Gastrocnemius medialis (tissue), 4 donors: ENCODE results near the gene CES1. TPM values are rescaled to one million over a fixed set of nuclear protein-coding genes. Genes with fewer than 3 reads are reported as not detected.

Experiments
- ATAC-seq, 2 donors: fragments of 150-250 bp; one replicate each; pipeline ENCODE4 v1.9.1; 2016
- DNase-seq, 2 donors: peaks; one replicate each; pipeline ENCODE4 v3.0.0-alpha.2; 2019
- H3K27ac ChIP-seq, 4 donors: fragments of 200-600 bp; sonication (generic); 1 replicate in 1 of 4; 2 replicates in 3 of 4; pipeline ENCODE4 v1.5.1; 2016 to 2018; ENCODE audit warnings: mild to moderate bottlenecking in 2 of 4, moderate library complexity in 1 of 4
- H3K27me3 ChIP-seq, 3 donors: fragments of 200-600 bp; sonication (generic) in 2 of 3; 1 replicate in 1 of 3; 2 replicates in 2 of 3; pipeline versions ENCODE4 v1.5.1 to v1.6.0; 2016 to 2019; ENCODE audit warnings: mild to moderate bottlenecking in 1 of 3, moderate library complexity in 1 of 3
- H3K36me3 ChIP-seq, 2 donors: fragments of 200-600 bp; sonication (generic) in 1 of 2; one replicate each; pipeline ENCODE4 v1.5.1; 2017 to 2018
- H3K4me1 ChIP-seq, 2 donors: fragments of 200-600 bp; sonication (generic) in 1 of 2; one replicate each; pipeline ENCODE4 v1.5.1; 2016 to 2017; ENCODE audit warnings: mild to moderate bottlenecking in 2 of 2
- H3K4me3 ChIP-seq, 4 donors: fragments of 200-600 bp; sonication (generic) in 3 of 4; 1 replicate in 1 of 4; 2 replicates in 3 of 4; pipeline ENCODE4 v1.5.1; 2016 to 2019; ENCODE audit warnings: mild to moderate bottlenecking in 2 of 4
- H3K9me3 ChIP-seq, 3 donors: fragments of 200-600 bp; sonication (generic) in 2 of 3; 1 replicate in 1 of 3; 2 replicates in 2 of 3; pipeline ENCODE4 v1.5.1; 2016 to 2019
- POLR2A ChIP-seq, 2 donors: fragments of 450-650 bp; IDR thresholded peaks; one replicate each; pipeline ENCODE4 v1.6.1; 2017; ENCODE audit warnings: antibody characterized with exemption in 2 of 2, mild to moderate bottlenecking in 2 of 2, moderate library complexity in 2 of 2
- in situ Hi-C, 4 donors: fragments of 200-750 bp; cut with MboI; loops; one replicate each; pipeline versions ENCODE4 v1.15.0 to v1.8.0; 2017; ENCODE audit warnings: low sequenced_read_pairs in 4 of 4
- intact Hi-C: fragments of 100-400 bp; cut with DNase I; formaldehyde crosslinking; loops from one replicate; pipeline ENCODE4 v1.15.1; 2023; ENCODE audit warnings: low total_unique reads
- total RNA-seq, 4 donors: library from RNA; depleted of rRNA; stranded (reverse); fragments of >200 nt; gene quantifications; one replicate each; pipeline versions ENCODE4 v1.1.0 to v1.2.3, GENCODE V29; 2016
- TF ChIP-seq, protein P1 (sequence below), 5 experiments: fragments of 450-650 bp in 3 of 5; fragments of 200-600 bp in 2 of 5; sonication (generic) in 2 of 5; IDR thresholded peaks in 4 of 5; conservative IDR thresholded peaks in 1 of 5; 1 replicate in 4 of 5; 2 replicates in 1 of 5; pipeline ENCODE4 v1.5.1; 2016 to 2019; ENCODE audit warnings: antibody characterized with exemption in 5 of 5, mild to moderate bottlenecking in 3 of 5, moderate library complexity in 3 of 5

The CES1 gene
- total RNA-seq, 4 donors from 2014 or later, result 2.2 to 5.1 (median 3.1) TPM

DNA sequence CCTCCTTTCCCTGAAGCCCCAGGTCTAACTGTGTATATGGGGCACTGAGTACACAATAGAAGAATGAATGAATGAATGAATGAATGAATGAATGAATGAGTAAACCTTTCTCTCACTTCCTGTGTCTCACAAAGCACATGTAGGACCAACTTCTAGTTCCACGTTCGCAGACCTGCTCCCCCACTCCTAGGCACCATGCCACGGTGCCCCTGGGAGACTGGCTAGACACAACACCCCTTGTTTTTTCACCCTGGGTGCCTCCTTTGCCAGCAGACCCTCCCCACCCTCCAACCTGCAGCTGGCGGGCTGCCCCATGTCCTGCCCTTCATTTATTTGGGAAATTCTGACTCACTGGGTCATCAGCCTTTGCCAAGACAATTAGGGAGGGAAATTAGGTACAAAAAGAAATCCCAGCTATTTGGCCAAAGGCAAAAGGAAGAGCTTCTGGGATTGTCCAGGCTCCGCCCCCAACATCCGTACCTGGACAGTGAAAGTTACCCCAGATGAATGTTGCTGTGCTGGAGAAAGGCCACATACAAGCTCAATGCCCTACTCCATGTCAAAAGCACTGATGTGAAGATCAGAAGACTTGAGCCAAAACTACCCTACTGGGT, 7.7 kb downstream of the CES1 start:
- Histone ChIP-seq H3K27me3 (peaks cover 0 to 8% (median 0%) of the 10 kb centered on the region in 3 donors), H3K36me3 (no peaks in the 10 kb centered on the region), H3K4me1 (no peaks in the 10 kb centered on the region), H3K4me3 (no peak overlapping the region), H3K27ac (no peak overlapping the region), H3K9me3 (no peaks in the 10 kb centered on the region)
- in situ Hi-C loops, result loop anchor here in 1 of 4 donors (25.0 kb wide), 1 partner anchor 363 kb away; no protein-coding TSS in a partner anchor
- no peak for TF ChIP-seq POLR2A (IDR thresholded peaks at IDR 0.05)
- TF ChIP-seq, protein P1, sequence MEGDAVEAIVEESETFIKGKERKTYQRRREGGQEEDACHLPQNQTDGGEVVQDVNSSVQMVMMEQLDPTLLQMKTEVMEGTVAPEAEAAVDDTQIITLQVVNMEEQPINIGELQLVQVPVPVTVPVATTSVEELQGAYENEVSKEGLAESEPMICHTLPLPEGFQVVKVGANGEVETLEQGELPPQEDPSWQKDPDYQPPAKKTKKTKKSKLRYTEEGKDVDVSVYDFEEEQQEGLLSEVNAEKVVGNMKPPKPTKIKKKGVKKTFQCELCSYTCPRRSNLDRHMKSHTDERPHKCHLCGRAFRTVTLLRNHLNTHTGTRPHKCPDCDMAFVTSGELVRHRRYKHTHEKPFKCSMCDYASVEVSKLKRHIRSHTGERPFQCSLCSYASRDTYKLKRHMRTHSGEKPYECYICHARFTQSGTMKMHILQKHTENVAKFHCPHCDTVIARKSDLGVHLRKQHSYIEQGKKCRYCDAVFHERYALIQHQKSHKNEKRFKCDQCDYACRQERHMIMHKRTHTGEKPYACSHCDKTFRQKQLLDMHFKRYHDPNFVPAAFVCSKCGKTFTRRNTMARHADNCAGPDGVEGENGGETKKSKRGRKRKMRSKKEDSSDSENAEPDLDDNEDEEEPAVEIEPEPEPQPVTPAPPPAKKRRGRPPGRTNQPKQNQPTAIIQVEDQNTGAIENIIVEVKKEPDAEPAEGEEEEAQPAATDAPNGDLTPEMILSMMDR (IDR thresholded peaks at IDR 0.05 in 4 of 5, conservative IDR thresholded peaks at IDR 0.05 in 1 of 5), result no peak
- ATAC-seq (no peak), DNase-seq (no peak)
- intact Hi-C loops, result no loop called here

- H3K36me3 ChIP-seq, result no peaks in the 10 kb centered on the region
- H3K9me3 ChIP-seq, result no peaks in the 10 kb centered on the region
- in situ Hi-C loops (no loop called here), intact Hi-C loops (no loop called here)
- H3K27ac ChIP-seq, result no peak overlapping the region
- ATAC-seq (no peak), DNase-seq (no peak)
- peaks cover 0 to 8% (median 0%) of the 10 kb centered on the region in 3 donors for H3K27me3 ChIP-seq
- TF ChIP-seq, protein P1 (IDR thresholded peaks at IDR 0.05 in 4 of 5, conservative IDR thresholded peaks at IDR 0.05 in 1 of 5), result no peak
- no peak for TF ChIP-seq POLR2A (IDR thresholded peaks at IDR 0.05)
- no peaks in the 10 kb centered on the region for H3K4me1 ChIP-seq
- H3K4me3 ChIP-seq, result no peak overlapping the region
These were observed 8.4 kb downstream of the CES1 start for GRCh38 chr16:55824473-55825000.

- no peak for TF ChIP-seq POLR2A (IDR thresholded peaks at IDR 0.05)
- TF ChIP-seq, protein P1 (IDR thresholded peaks at IDR 0.05 in 4 of 5, conservative IDR thresholded peaks at IDR 0.05 in 1 of 5), result no peak
- Histone ChIP-seq H3K27ac (no peak overlapping the region), H3K9me3 (no peaks in the 10 kb centered on the region), H3K4me3 (no peak overlapping the region), H3K36me3 (no peaks in the 10 kb centered on the region), H3K27me3 (peaks cover 0 to 9% (median 0%) of the 10 kb centered on the region in 3 donors), H3K4me1 (no peaks in the 10 kb centered on the region)
- in situ Hi-C loops (no loop called here), intact Hi-C loops (no loop called here)
- no peak for DNase-seq
- no peak for ATAC-seq
These were observed 10.6 kb downstream of the CES1 start for GRCh38 chr16:55822280-55822810.

DNA sequence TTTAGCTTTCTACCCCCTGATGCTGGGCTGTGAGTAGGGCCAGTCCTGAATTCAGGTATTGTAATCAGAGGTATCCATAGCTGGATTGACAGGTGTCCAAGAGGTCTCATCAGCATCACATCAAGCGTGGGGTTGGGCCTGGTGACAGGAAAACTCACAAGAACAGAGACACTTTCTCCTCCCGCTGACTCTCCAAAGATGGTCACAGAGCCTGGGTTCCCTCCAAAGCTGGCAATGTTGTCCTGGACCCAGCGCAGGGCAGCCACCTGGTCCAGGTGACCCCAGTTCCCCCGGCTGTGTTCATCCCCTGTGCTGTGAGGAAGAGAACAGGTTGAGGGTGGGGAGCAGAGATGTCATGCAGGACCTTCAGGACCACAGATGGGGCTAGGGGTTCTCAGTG, 11.7 kb downstream of the CES1 start:
- H3K9me3 ChIP-seq, result no peaks in the 10 kb centered on the region

More for the DNA sequence above, 11.7 kb downstream of the CES1 start:
- TF ChIP-seq POLR2A (IDR thresholded peaks at IDR 0.05), result no peak
- TF ChIP-seq, protein P1 (IDR thresholded peaks at IDR 0.05 in 4 of 5, conservative IDR thresholded peaks at IDR 0.05 in 1 of 5), result no peak
- no peaks in the 10 kb centered on the region for H3K36me3 ChIP-seq
- intact Hi-C loops (no loop called here), in situ Hi-C loops (no loop called here)
- H3K27me3 ChIP-seq, result peaks cover 0 to 17% (median 0%) of the 10 kb centered on the region in 3 donors
- no peak overlapping the region for H3K4me3 ChIP-seq
- no peak overlapping the region for H3K27ac ChIP-seq
- H3K4me1 ChIP-seq, result no peaks in the 10 kb centered on the region
- ATAC-seq (no peak), DNase-seq (no peak)
